ENCODE data around the gene SEMA4A.

DNA sequence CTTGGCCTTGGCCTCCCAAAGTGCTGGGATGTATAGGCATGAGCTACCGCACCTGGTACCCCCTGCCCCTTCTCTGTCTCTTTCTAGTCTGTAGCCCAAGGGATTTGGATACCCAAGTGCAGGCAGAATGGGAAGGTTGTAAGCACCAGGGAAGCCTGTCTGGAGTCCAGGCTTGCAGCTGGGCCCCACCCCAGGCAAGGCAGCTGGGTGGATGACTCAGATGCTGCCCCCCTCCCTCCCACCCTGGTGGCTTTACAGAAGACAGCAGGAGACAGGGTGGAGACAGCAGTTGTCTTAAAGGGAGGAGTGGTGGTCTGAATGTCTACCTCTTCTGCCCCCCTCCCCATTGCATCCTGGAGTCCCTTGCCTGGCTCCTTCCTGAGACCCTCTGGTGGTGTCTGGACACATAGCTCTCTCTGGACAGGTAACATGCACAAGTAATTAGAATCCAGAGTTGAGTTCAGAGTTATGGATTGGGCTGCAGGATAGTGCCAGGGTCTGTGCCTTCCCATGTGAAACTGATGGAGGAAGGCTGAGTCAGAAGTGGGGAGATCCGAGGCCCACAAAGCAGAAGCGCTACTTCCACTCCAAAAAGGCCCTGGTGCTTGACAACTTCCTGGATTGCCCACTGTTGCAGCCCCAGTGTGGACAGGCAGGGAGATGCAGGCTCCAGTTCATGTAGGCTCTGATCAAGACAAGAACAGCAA lies 33.7 kb upstream of the SEMA4A start:
- TF ChIP-seq CTCF (conservative IDR thresholded peaks at IDR 0.05) (no peak), ZFX (IDR thresholded peaks at IDR 0.05) (no peak)

Data from C4-2B (cell line).